Measurements from ENCODE around the gene FARS2. TPM values are rescaled to one million over a fixed set of nuclear protein-coding genes. Genes with fewer than 3 reads are reported as not detected.
A peak's percentile ranks its signal among the peaks of the same experiment; 100 is the strongest.

FARS2 gene
- total and polyA plus RNA-seq, 7 experiments from 2014 or later, result 16.2 to 28.1 (median 20.8) TPM

DNA sequence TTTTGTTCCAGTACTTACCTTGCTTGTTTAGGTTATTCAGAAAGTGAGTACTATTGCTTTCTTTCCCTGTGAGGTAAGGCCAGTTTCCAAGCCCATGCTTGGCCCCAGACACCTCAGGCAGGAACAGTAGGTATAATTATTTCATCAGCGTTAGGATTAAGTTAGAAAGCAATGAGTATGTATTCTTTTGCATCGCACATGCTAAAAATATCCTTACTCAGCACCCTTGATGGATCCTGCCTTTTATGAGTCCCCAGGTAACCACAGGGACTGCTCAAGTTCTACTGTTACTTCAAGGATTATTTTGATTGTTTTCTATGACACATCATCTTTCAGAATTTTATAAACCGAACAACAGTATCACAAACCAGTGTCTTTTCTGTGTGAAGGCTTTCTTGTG, 128.9 kb downstream of the FARS2 start:
- Mint-ChIP-seq H3K4me3 (no peak overlapping the region), H3K36me3 (no peaks in the 10 kb centered on the region), H3K9me3 (no peaks in the 10 kb centered on the region), H3K27ac (peak overlapping the region in 1 of 9 donors; percentile 28), H3K27me3 (no peaks in the 10 kb centered on the region), H3K4me1 (peaks cover 0 to 8% (median 7%) of the 10 kb centered on the region in 7 donors)
- ChIA-PET POLR2A (no interaction called here), CTCF (no interaction called here)
- Histone ChIP-seq H3K4me1 (ENCODE audit: control insufficient read depth in 2 of 2, insufficient read depth in 2 of 2, low read length in 2 of 2) (no peaks in the 10 kb centered on the region), H3K27me3 (ENCODE audit: control insufficient read depth in 2 of 2, insufficient read depth in 2 of 2, low read length in 2 of 2) (no peaks in the 10 kb centered on the region), H3K9me3 (ENCODE audit: control insufficient read depth in 2 of 3, low read length in 3 of 3) (no peaks in the 10 kb centered on the region), H3K4me3 (ENCODE audit: low read length) (no peak overlapping the region), H3K27ac (ENCODE audit: low read depth, low read length) (no peak overlapping the region), H3K36me3 (ENCODE audit: control insufficient read depth in 2 of 3, insufficient read depth in 3 of 3, low read length in 3 of 3) (no peaks in the 10 kb centered on the region)
- ATAC-seq, result no peak
- intact Hi-C loops (cut with micrococcal nuclease), result loop anchor here (10.0 kb wide), 2 partner anchors 125 to 175 kb away; partner anchors contain the start of genes FARS2 (in 1 of the 2) and LYRM4 (in 1 of the 2)
- no peak for DNase-seq

DNA sequence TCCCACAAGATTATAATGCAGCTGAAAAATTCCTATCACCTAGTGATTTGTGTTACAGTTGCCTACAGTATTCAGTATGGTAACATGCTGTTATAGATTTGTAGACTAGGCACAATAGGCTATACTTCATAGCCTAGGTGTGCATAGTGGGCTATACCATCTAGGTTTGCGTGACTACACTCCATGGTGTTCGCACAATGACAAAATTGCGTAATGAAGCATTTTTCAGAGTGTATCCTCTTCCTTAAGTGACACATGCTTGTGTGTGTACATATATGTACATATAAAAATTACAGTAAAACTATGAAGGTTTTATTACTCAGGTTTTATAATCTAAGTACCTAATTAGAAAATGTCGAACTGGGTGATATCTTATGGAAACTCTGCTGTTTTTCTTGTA, 133.0 kb downstream of the FARS2 start:
- Histone ChIP-seq H3K27me3 (ENCODE audit: control insufficient read depth in 2 of 2, insufficient read depth in 2 of 2, low read length in 2 of 2) (no peaks in the 10 kb centered on the region), H3K9me3 (ENCODE audit: control insufficient read depth in 2 of 3, low read length in 3 of 3) (no peaks in the 10 kb centered on the region), H3K27ac (ENCODE audit: low read depth, low read length) (no peak overlapping the region), H3K36me3 (ENCODE audit: control insufficient read depth in 2 of 3, insufficient read depth in 3 of 3, low read length in 3 of 3) (no peaks in the 10 kb centered on the region), H3K4me3 (ENCODE audit: low read length) (no peak overlapping the region), H3K4me1 (ENCODE audit: control insufficient read depth in 2 of 2, insufficient read depth in 2 of 2, low read length in 2 of 2) (no peaks in the 10 kb centered on the region)
- intact Hi-C loops (cut with micrococcal nuclease), result loop anchor here (10.0 kb wide), 2 partner anchors 129 to 179 kb away; partner anchors contain the start of genes FARS2 (in 1 of the 2) and LYRM4 (in 1 of the 2)
- ChIA-PET CTCF (interaction anchor here (0.9 kb wide), 1 partner anchor 251 kb away, joined by 3 read pairs; no protein-coding TSS in a partner anchor), POLR2A (no interaction called here)
- no peak for ATAC-seq
- Mint-ChIP-seq H3K36me3 (no peaks in the 10 kb centered on the region), H3K4me3 (no peak overlapping the region), H3K4me1 (peaks cover 0 to 12% (median 7%) of the 10 kb centered on the region in 7 donors), H3K27me3 (no peaks in the 10 kb centered on the region), H3K9me3 (no peaks in the 10 kb centered on the region), H3K27ac (no peak overlapping the region)
- no peak for DNase-seq

DNA sequence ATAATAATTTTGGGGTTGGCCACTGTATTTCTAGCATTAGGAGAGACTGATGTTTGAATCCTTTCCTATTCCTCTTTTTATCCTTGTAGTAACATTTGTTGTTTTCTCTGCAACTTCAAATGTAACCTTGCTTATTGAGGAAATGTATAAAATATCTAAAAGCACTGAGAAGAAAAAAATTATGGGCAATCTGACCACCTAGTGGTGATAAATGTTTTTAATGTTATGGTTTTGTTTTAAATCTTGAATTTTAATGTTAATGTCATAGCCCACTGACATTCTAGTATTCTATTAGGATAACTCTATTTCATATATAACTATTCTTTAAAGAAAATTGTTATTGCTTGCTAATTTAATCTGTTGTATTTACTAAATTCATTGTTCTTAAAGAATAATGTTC, 134.4 kb downstream of the FARS2 start:
- H3K4me1 ChIP-seq (ENCODE audit: control insufficient read depth in 2 of 2, insufficient read depth in 2 of 2, low read length in 2 of 2), result no peaks in the 10 kb centered on the region
- Mint-ChIP-seq H3K36me3 (no peaks in the 10 kb centered on the region), H3K27ac (peak overlapping the region in 1 of 9 donors; percentile 52), H3K9me3 (no peaks in the 10 kb centered on the region), H3K27me3 (no peaks in the 10 kb centered on the region), H3K4me1 (peaks cover 0 to 15% (median 9%) of the 10 kb centered on the region in 7 donors), H3K4me3 (no peak overlapping the region)
- intact Hi-C loops (cut with micrococcal nuclease), result loop anchor here (5.0 to 10.0 kb wide), 3 partner anchors 131 to 1152 kb away; partner anchors contain the start of genes FARS2 (in 1 of the 2) and LYRM4 (in 1 of the 2)
- H3K9me3 ChIP-seq (ENCODE audit: control insufficient read depth in 2 of 3, low read length in 3 of 3), result no peaks in the 10 kb centered on the region
- H3K27ac ChIP-seq (ENCODE audit: low read depth, low read length), result no peak overlapping the region
- H3K36me3 ChIP-seq (ENCODE audit: control insufficient read depth in 2 of 3, insufficient read depth in 3 of 3, low read length in 3 of 3), result no peaks in the 10 kb centered on the region
- DNase-seq (no peak), ATAC-seq (no peak)
- no peaks in the 10 kb centered on the region for H3K27me3 ChIP-seq (ENCODE audit: control insufficient read depth in 2 of 2, insufficient read depth in 2 of 2, low read length in 2 of 2)
- ChIA-PET CTCF (interaction anchor here (0.6 kb wide), 1 partner anchor 690 kb away, joined by 3 read pairs; no protein-coding TSS in a partner anchor), POLR2A (no interaction called here)
- no peak overlapping the region for H3K4me3 ChIP-seq (ENCODE audit: low read length)

DNA sequence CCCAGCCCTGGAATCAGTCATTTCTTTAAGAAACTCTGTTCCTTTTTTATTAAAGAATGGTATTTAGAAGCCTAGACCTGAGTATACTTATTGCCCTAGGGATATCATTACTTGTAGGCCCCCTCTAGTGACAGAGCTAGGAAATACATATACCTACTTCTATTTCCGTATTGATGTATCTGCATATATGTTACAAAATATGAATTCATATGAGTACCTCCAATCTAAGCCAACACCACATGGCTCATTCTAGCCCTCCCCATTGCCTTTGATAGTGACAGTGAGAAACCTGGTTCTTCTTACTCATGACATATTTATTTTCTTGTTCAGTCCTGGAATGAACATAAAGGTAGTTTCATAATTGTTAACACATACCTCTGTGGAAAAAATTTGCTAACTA, 137.2 kb downstream of the FARS2 start:
- H3K36me3 ChIP-seq (ENCODE audit: control insufficient read depth in 2 of 3, insufficient read depth in 3 of 3, low read length in 3 of 3), result no peaks in the 10 kb centered on the region
- CTCF ChIA-PET, result interaction anchor here (0.7 kb wide), 1 partner anchor 595 kb away, joined by 3 read pairs; no protein-coding TSS in a partner anchor
- peaks cover 3 to 18% (median 9%) of the 10 kb centered on the region in 7 donors for H3K4me1 Mint-ChIP-seq

DNA sequence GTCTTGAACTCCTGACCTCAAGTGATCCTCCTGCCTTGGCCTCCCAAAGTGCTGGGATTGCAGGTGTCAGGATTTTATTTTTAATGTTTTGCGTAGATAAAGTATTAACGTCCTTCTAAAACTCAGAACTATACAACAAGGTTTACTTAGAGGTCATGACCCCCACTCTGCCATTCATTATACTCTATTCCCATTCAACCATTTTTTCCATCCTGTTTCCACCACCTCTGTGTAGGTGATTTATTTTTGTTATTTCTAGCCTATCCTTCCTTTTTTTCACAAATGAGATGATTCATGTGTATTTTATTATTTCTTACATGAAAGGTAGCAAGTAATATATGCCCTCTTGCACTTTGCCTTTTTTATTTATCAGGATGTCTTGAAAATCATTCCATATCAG, 138.1 kb downstream of the FARS2 start:
- Mint-ChIP-seq H3K27me3 (no peaks in the 10 kb centered on the region), H3K4me1 (peaks cover 3 to 23% (median 9%) of the 10 kb centered on the region in 7 donors), H3K4me3 (no peak overlapping the region), H3K27ac (no peak overlapping the region), H3K36me3 (peaks cover 2 to 12% (median 4%) of the 10 kb centered on the region in 5 donors), H3K9me3 (peaks cover 0 to 6% (median 0%) of the 10 kb centered on the region in 11 donors)
- Histone ChIP-seq H3K36me3 (ENCODE audit: control insufficient read depth in 2 of 3, insufficient read depth in 3 of 3, low read length in 3 of 3) (no peaks in the 10 kb centered on the region), H3K9me3 (ENCODE audit: control insufficient read depth in 2 of 3, low read length in 3 of 3) (no peaks in the 10 kb centered on the region), H3K27me3 (ENCODE audit: control insufficient read depth in 2 of 2, insufficient read depth in 2 of 2, low read length in 2 of 2) (no peaks in the 10 kb centered on the region), H3K27ac (ENCODE audit: low read depth, low read length) (no peak overlapping the region), H3K4me1 (ENCODE audit: control insufficient read depth in 2 of 2, insufficient read depth in 2 of 2, low read length in 2 of 2) (no peaks in the 10 kb centered on the region), H3K4me3 (ENCODE audit: low read length) (no peak overlapping the region)
- ChIA-PET CTCF (no interaction called here), POLR2A (no interaction called here)
- ATAC-seq (no peak), DNase-seq (no peak)
- intact Hi-C loops (cut with micrococcal nuclease), result loop anchor here (5.0 to 10.0 kb wide), 3 partner anchors 135 to 1148 kb away; partner anchors contain the start of genes FARS2 (in 1 of the 2) and LYRM4 (in 1 of the 2)

More for the DNA sequence above, 137.2 kb downstream of the FARS2 start:
- H3K4me1 ChIP-seq (ENCODE audit: control insufficient read depth in 2 of 2, insufficient read depth in 2 of 2, low read length in 2 of 2), result no peaks in the 10 kb centered on the region
- POLR2A ChIA-PET, result no interaction called here
- intact Hi-C loops (cut with micrococcal nuclease), result loop anchor here (1.0 to 10.0 kb wide), 4 partner anchors 134 to 1149 kb away; partner anchors contain the start of genes FARS2 (in 1 of the 2) and LYRM4 (in 1 of the 2)
- no peak overlapping the region for H3K4me3 ChIP-seq (ENCODE audit: low read length)
- H3K27me3 Mint-ChIP-seq, result no peaks in the 10 kb centered on the region
- H3K4me3 Mint-ChIP-seq, result no peak overlapping the region
- H3K36me3 Mint-ChIP-seq, result peaks cover 0 to 6% (median 2%) of the 10 kb centered on the region in 5 donors
- DNase-seq (peak in 6 of 9 donors; percentile 17 to 43 (median 33)), ATAC-seq (peak; percentile 71)
- H3K27ac ChIP-seq (ENCODE audit: low read depth, low read length), result no peak overlapping the region
- H3K9me3 Mint-ChIP-seq, result peaks cover 0 to 6% (median 0%) of the 10 kb centered on the region in 11 donors
- no peak overlapping the region for H3K27ac Mint-ChIP-seq
- H3K27me3 ChIP-seq (ENCODE audit: control insufficient read depth in 2 of 2, insufficient read depth in 2 of 2, low read length in 2 of 2), result no peaks in the 10 kb centered on the region
- H3K9me3 ChIP-seq (ENCODE audit: control insufficient read depth in 2 of 3, low read length in 3 of 3), result no peaks in the 10 kb centered on the region

DNA sequence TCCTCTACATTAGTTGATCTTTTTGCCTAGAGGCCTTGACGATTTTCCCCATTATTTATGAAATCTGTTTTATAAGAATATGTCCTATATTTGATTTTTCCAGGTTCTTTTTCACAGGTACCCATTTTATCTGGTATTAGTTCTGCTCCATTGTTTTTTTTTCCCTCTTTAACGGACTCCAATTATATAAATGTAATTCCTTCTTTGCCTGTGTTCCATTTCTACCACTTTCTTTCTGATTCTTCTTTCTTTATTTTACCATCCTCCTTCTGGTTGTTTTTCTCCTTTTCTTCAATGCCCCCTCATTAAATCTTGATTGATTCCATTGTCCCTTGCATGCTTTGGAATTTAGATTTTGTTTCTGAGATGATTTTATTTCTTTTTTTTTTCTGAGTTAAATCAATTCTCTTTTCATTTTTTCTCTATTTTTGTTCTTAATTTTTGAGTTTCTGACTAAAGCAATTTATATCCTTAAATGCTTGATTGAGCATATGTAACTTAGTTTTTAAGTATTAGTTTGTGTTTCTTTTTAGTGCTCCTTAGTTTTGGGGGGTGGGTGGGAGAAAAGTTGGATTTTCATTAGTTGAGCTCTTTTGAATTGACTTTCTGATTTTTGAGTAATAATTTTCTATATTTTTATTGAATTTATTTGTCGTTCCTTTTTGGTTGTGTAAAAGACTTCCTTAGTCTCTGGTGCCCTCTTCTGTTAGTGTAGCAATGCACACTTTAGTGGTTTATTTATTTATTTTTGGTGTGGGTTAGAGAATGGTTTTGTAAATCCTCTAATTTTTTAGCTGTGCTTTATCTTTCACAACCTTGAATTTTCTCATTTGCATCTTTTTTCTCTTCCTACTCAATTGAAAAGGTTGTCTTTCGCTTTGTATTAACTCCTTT, 140.8 kb downstream of the FARS2 start:
- ChIA-PET POLR2A (interaction anchor here (0.7 kb wide), 1 partner anchor 243 kb away, joined by 3 read pairs; no protein-coding TSS in a partner anchor), CTCF (interaction anchor here (0.6 to 1.2 kb wide), 3 partner anchors 11 to 258 kb away, joined by 3 to 4 read pairs (median 3); no protein-coding TSS in a partner anchor)
- peaks cover 2 to 23% (median 4%) of the 10 kb centered on the region in 5 donors for H3K36me3 Mint-ChIP-seq
- no peaks in the 10 kb centered on the region for H3K27me3 Mint-ChIP-seq
- Histone ChIP-seq H3K27ac (ENCODE audit: low read depth, low read length) (no peak overlapping the region), H3K36me3 (ENCODE audit: control insufficient read depth in 2 of 3, insufficient read depth in 3 of 3, low read length in 3 of 3) (peaks cover 0 to 3% (median 0%) of the 10 kb centered on the region in 3 experiments), H3K4me1 (ENCODE audit: control insufficient read depth in 2 of 2, insufficient read depth in 2 of 2, low read length in 2 of 2) (no peaks in the 10 kb centered on the region), H3K4me3 (ENCODE audit: low read length) (no peak overlapping the region), H3K27me3 (ENCODE audit: control insufficient read depth in 2 of 2, insufficient read depth in 2 of 2, low read length in 2 of 2) (no peaks in the 10 kb centered on the region), H3K9me3 (ENCODE audit: control insufficient read depth in 2 of 3, low read length in 3 of 3) (no peaks in the 10 kb centered on the region)
- ATAC-seq (no peak), DNase-seq (peak in 2 of 9 donors; percentile 5)
- peaks cover 0 to 6% (median 0%) of the 10 kb centered on the region in 11 donors for H3K9me3 Mint-ChIP-seq
- no peak overlapping the region for H3K4me3 Mint-ChIP-seq
- H3K27ac Mint-ChIP-seq, result peak overlapping the region in 1 of 9 donors; percentile 23
- intact Hi-C loops (cut with micrococcal nuclease), result loop anchor here in 1 of 2 donors (1.0 kb wide), 1 partner anchor 259 kb away; no protein-coding TSS in a partner anchor
- peaks cover 0 to 13% (median 7%) of the 10 kb centered on the region in 7 donors for H3K4me1 Mint-ChIP-seq

Measured in naive thymus-derived CD4-positive, alpha-beta T cell (primary cell).